ENCODE results near the gene GPR108.

GPR108 gene

GRCh38 chr19:6690160-6690885 lies 47.1 kb downstream of the GPR108 start:
- no peak for DNase-seq
- TF ChIP-seq CTCF (IDR thresholded peaks at IDR 0.05) = no peak
- Mint-ChIP-seq H3K36me3 (ENCODE audit: low read depth) (no peaks in the 10 kb centered on the region), H3K4me1 (no peaks in the 10 kb centered on the region), H3K27me3 (ENCODE audit: low read depth, poor library complexity) (peaks cover 23% of the 10 kb centered on the region), H3K4me3 (no peak overlapping the region), H3K27ac (no peak overlapping the region), H3K9me3 (peaks cover 45% of the 10 kb centered on the region)

- Mint-ChIP-seq H3K9me3 (peaks cover 44% of the 10 kb centered on the region), H3K27ac (no peak overlapping the region), H3K36me3 (ENCODE audit: low read depth) (no peaks in the 10 kb centered on the region), H3K27me3 (ENCODE audit: low read depth, poor library complexity) (peaks cover 20% of the 10 kb centered on the region), H3K4me3 (no peak overlapping the region), H3K4me1 (no peaks in the 10 kb centered on the region)
- no peak for TF ChIP-seq CTCF (IDR thresholded peaks at IDR 0.05)
- no peak for DNase-seq
These were observed 50.3 kb downstream of the GPR108 start for GRCh38 chr19:6687114-6687513.

GRCh38 chr19:6686628-6686975 lies 50.8 kb downstream of the GPR108 start:
- H3K27me3 Mint-ChIP-seq (ENCODE audit: low read depth, poor library complexity) = peaks cover 20% of the 10 kb centered on the region
- no peak for TF ChIP-seq CTCF (IDR thresholded peaks at IDR 0.05)
- no peaks in the 10 kb centered on the region for H3K36me3 Mint-ChIP-seq (ENCODE audit: low read depth)
- H3K9me3 Mint-ChIP-seq = peaks cover 41% of the 10 kb centered on the region
- no peak overlapping the region for H3K27ac Mint-ChIP-seq
- no peak for DNase-seq
- H3K4me1 Mint-ChIP-seq = no peaks in the 10 kb centered on the region
- no peak overlapping the region for H3K4me3 Mint-ChIP-seq

- H3K9me3 Mint-ChIP-seq = peaks cover 41% of the 10 kb centered on the region
These were observed 51.3 kb downstream of the GPR108 start for GRCh38 chr19:6685962-6686627.

GRCh38 chr19:6685482-6685881 lies 51.9 kb downstream of the GPR108 start:
- DNase-seq = no peak
- Mint-ChIP-seq H3K27me3 (ENCODE audit: low read depth, poor library complexity) (peaks cover 24% of the 10 kb centered on the region), H3K9me3 (peaks cover 42% of the 10 kb centered on the region), H3K36me3 (ENCODE audit: low read depth) (no peaks in the 10 kb centered on the region), H3K4me3 (no peak overlapping the region), H3K27ac (no peak overlapping the region), H3K4me1 (no peaks in the 10 kb centered on the region)
- no peak for TF ChIP-seq CTCF (IDR thresholded peaks at IDR 0.05)

More at GRCh38 chr19:6685962-6686627, 51.3 kb downstream of the GPR108 start:
- no peak overlapping the region for H3K27ac Mint-ChIP-seq
- H3K36me3 Mint-ChIP-seq (ENCODE audit: low read depth) = no peaks in the 10 kb centered on the region
- no peak for TF ChIP-seq CTCF (IDR thresholded peaks at IDR 0.05)
- no peak for DNase-seq
- H3K4me1 Mint-ChIP-seq = no peaks in the 10 kb centered on the region
- H3K4me3 Mint-ChIP-seq = no peak overlapping the region
- H3K27me3 Mint-ChIP-seq (ENCODE audit: low read depth, poor library complexity) = peaks cover 20% of the 10 kb centered on the region

GRCh38 chr19:6683971-6684370 lies 53.4 kb downstream of the GPR108 start:
- H3K9me3 Mint-ChIP-seq = peaks cover 45% of the 10 kb centered on the region

More at GRCh38 chr19:6683971-6684370, 53.4 kb downstream of the GPR108 start:
- no peak for TF ChIP-seq CTCF (IDR thresholded peaks at IDR 0.05)
- Mint-ChIP-seq H3K4me3 (no peak overlapping the region), H3K27me3 (ENCODE audit: low read depth, poor library complexity) (peaks cover 27% of the 10 kb centered on the region), H3K4me1 (no peaks in the 10 kb centered on the region), H3K27ac (no peak overlapping the region), H3K36me3 (ENCODE audit: low read depth) (no peaks in the 10 kb centered on the region)
- DNase-seq = no peak

Data from nephron progenitor cell (in vitro differentiated cells).